ENCODE data around the gene PDE10A.
"Not testable (repeated sequence)": the region's sequence is repeated elsewhere in the genome, so short reads cannot be mapped to it uniquely, and the experiment has no call there.

The PDE10A gene

GRCh38 chr6:165506657-165507056, 156.4 kb downstream of the PDE10A start:
- DNase-seq (ENCODE audit: low read depth in 1 of 2, low spot score in 1 of 2), result no peak
- no peaks in the 10 kb centered on the region for H3K27me3 ChIP-seq (ENCODE audit: insufficient read depth, poor library complexity, severe bottlenecking)
- no peak overlapping the region for H3K27ac ChIP-seq (replicated peaks)
- no peak for TF ChIP-seq POLR2AphosphoS5 (IDR thresholded peaks at IDR 0.05; ENCODE audit: low read depth)
- TF ChIP-seq, protein P1, sequence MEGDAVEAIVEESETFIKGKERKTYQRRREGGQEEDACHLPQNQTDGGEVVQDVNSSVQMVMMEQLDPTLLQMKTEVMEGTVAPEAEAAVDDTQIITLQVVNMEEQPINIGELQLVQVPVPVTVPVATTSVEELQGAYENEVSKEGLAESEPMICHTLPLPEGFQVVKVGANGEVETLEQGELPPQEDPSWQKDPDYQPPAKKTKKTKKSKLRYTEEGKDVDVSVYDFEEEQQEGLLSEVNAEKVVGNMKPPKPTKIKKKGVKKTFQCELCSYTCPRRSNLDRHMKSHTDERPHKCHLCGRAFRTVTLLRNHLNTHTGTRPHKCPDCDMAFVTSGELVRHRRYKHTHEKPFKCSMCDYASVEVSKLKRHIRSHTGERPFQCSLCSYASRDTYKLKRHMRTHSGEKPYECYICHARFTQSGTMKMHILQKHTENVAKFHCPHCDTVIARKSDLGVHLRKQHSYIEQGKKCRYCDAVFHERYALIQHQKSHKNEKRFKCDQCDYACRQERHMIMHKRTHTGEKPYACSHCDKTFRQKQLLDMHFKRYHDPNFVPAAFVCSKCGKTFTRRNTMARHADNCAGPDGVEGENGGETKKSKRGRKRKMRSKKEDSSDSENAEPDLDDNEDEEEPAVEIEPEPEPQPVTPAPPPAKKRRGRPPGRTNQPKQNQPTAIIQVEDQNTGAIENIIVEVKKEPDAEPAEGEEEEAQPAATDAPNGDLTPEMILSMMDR (IDR thresholded peaks at IDR 0.05; ENCODE audit: insufficient read depth, low read length), result no peak
- H3K4me3 ChIP-seq (replicated peaks; ENCODE audit: insufficient read depth, low read length), result no peak overlapping the region

DNA sequence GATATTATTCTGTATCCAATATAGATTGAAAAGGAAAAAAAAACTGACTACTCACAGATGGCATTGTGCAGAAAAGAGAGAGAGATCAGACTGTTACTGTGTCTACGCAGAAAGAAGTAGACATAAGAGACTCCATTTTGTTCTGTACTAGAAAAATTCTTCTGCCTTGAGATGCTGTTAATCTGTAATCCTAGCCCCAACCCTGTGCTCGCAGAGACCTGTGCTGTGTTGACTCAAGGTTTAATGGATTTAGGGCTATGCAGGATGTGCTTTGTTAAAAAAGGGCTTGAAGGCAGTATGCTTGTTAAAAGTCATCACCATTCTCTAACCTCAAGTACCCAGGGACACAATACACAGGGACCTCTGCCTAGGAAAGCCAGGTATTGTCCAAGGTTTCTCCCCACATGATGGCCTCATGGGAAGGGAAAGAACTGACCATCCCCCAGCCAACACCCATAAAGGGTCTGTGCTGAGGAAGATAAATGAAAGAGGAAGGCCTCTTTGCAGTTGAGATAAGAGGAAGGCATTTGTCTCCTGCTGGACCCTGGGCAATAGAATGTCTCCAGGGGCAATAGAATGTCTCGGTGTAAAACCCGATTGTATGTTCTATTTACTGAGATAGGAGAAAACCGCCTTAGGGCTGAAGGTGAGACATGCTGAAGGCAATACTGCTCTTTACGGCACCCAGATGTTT, 162.7 kb downstream of the PDE10A start:
- H3K27ac ChIP-seq (replicated peaks); DNase-seq (ENCODE audit: low read depth in 1 of 2, low spot score in 1 of 2); H3K27me3 ChIP-seq (ENCODE audit: insufficient read depth, poor library complexity, severe bottlenecking); H3K4me3 ChIP-seq (replicated peaks; ENCODE audit: insufficient read depth, low read length): not testable (repeated sequence)

- no peak overlapping the region for H3K4me3 ChIP-seq (replicated peaks; ENCODE audit: insufficient read depth, low read length)
- H3K27me3 ChIP-seq (ENCODE audit: insufficient read depth, poor library complexity, severe bottlenecking), result no peaks in the 10 kb centered on the region
- H3K27ac ChIP-seq (replicated peaks), result no peak overlapping the region
- TF ChIP-seq REST (IDR thresholded peaks at IDR 0.05; ENCODE audit: insufficient replicate concordance, low read depth), result no peak
- TF ChIP-seq SPI1 (IDR thresholded peaks at IDR 0.05; ENCODE audit: borderline replicate concordance, low read depth), result no peak
- TF ChIP-seq GABPA (IDR thresholded peaks at IDR 0.05; ENCODE audit: low read depth), result no peak
- TF ChIP-seq POLR2AphosphoS5 (IDR thresholded peaks at IDR 0.05; ENCODE audit: low read depth), result no peak
- no peak for DNase-seq (ENCODE audit: low read depth in 1 of 2, low spot score in 1 of 2)
These were observed 165.6 kb downstream of the PDE10A start for GRCh38 chr6:165497472-165497871.

GRCh38 chr6:165488624-165489295, 174.3 kb downstream of the PDE10A start:
- H3K27ac ChIP-seq (replicated peaks), result no peak overlapping the region

DNA sequence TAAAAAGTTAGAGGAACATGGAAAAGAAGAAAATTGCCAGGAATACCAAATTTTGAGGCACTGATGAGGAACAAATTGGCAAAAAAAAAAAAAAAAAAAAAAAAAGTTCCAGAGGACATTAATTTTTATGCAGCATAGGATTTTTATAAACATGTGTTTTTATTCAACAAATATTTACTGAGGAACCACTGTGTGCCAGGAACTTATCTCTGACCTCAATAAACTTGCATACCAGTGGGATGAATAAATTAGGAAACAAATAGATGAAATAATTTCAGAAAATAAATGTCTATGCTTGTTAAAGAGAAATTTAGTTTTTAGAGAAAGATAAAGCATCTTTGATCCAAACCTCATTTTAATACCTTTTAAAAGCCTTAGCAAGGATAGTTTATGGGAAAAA, 175.1 kb downstream of the PDE10A start:
- Histone ChIP-seq H3K27me3 (ENCODE audit: insufficient read depth, poor library complexity, severe bottlenecking) (no peaks in the 10 kb centered on the region), H3K27ac (replicated peaks) (no peak overlapping the region), H3K4me3 (replicated peaks; ENCODE audit: insufficient read depth, low read length) (no peak overlapping the region)
- DNase-seq (ENCODE audit: low read depth in 1 of 2, low spot score in 1 of 2), result no peak
- TF ChIP-seq SPI1 (IDR thresholded peaks at IDR 0.05; ENCODE audit: borderline replicate concordance, low read depth) (no peak), REST (IDR thresholded peaks at IDR 0.05; ENCODE audit: insufficient replicate concordance, low read depth) (no peak), POLR2AphosphoS5 (IDR thresholded peaks at IDR 0.05; ENCODE audit: low read depth) (no peak), GABPA (IDR thresholded peaks at IDR 0.05; ENCODE audit: low read depth) (no peak)
- TF ChIP-seq, protein P1 (IDR thresholded peaks at IDR 0.05; ENCODE audit: insufficient read depth, low read length), result no peak

More at GRCh38 chr6:165488624-165489295, 174.3 kb downstream of the PDE10A start:
- DNase-seq (ENCODE audit: low read depth in 1 of 2, low spot score in 1 of 2), result no peak
- TF ChIP-seq, protein P1 (IDR thresholded peaks at IDR 0.05; ENCODE audit: insufficient read depth, low read length), result no peak
- no peak for TF ChIP-seq GABPA (IDR thresholded peaks at IDR 0.05; ENCODE audit: low read depth)
- Histone ChIP-seq H3K4me3 (replicated peaks; ENCODE audit: insufficient read depth, low read length) (no peak overlapping the region), H3K27me3 (ENCODE audit: insufficient read depth, poor library complexity, severe bottlenecking) (no peaks in the 10 kb centered on the region)

All from HL-60 (cell line).